ENCODE results near the gene IFIT2.
"Not testable (repeated sequence)": the region's sequence is repeated elsewhere in the genome, so short reads cannot be mapped to it uniquely, and the experiment has no call there.

IFIT2 gene

GRCh38 chr10:89342206-89342958 is 40.5 kb downstream of the IFIT2 start:
- DNase-seq (ENCODE audit: low spot score): no peak

GRCh38 chr10:89343089-89343767 is 41.4 kb downstream of the IFIT2 start:
- no peak for DNase-seq (ENCODE audit: low spot score)

- no peak for DNase-seq (ENCODE audit: low spot score)
These were observed 42.3 kb downstream of the IFIT2 start for GRCh38 chr10:89344156-89344555.

GRCh38 chr10:89345367-89346000 is 43.6 kb downstream of the IFIT2 start:
- no peak for DNase-seq (ENCODE audit: low spot score)

GRCh38 chr10:89346405-89347254 is 44.8 kb downstream of the IFIT2 start:
- DNase-seq (ENCODE audit: low spot score): no peak

GRCh38 chr10:89347701-89348457 is 46.0 kb downstream of the IFIT2 start:
- no peak for DNase-seq (ENCODE audit: low spot score)

GRCh38 chr10:89348481-89348880 is 46.6 kb downstream of the IFIT2 start:
- no peak for DNase-seq (ENCODE audit: low spot score)

GRCh38 chr10:89348975-89349374 is 47.1 kb downstream of the IFIT2 start:
- no peak for DNase-seq (ENCODE audit: low spot score)

GRCh38 chr10:89350631-89351315 is 48.9 kb downstream of the IFIT2 start:
- DNase-seq (ENCODE audit: low spot score): not testable (repeated sequence)

- DNase-seq (ENCODE audit: low spot score): peak; percentile 50
These were observed 49.5 kb downstream of the IFIT2 start for GRCh38 chr10:89351412-89351779.

- DNase-seq (ENCODE audit: low spot score): peak; percentile 94
These were observed 50.1 kb downstream of the IFIT2 start for GRCh38 chr10:89351780-89352597.

- no peak for DNase-seq (ENCODE audit: low spot score)
These were observed 51.0 kb downstream of the IFIT2 start for GRCh38 chr10:89352802-89353201.

- DNase-seq (ENCODE audit: low spot score): no peak
These were observed 53.6 kb downstream of the IFIT2 start for GRCh38 chr10:89355394-89355931.

GRCh38 chr10:89357096-89357495 is 55.2 kb downstream of the IFIT2 start:
- no peak for DNase-seq (ENCODE audit: low spot score)

- no peak for DNase-seq (ENCODE audit: low spot score)
These were observed 56.1 kb downstream of the IFIT2 start for GRCh38 chr10:89357975-89358374.
